ENCODE data around the gene TMEM53.

Gene TMEM53

DNA sequence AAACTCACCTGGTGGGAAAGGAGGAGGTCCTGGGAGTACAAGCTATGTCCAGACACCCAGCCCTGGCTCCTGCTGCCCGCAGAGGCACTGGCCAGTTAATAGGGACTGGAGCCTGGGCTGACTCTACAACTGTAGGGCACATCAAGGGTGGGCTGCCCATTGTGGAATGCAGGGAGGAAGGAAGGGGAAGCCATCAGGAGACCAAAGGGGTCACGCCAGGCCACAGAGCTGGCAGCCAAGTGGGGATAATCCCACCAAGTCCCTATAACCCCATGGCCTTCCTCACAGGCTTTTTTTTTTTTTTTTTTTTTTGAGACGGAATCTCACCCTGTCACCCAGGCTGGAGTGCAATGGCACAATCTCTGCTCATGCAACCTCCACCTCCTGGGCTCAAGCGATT lies 14.7 kb downstream of the TMEM53 start:
- TF ChIP-seq Cebpa-rat (IDR thresholded peaks at IDR 0.05) = no peak
- peaks cover 0 to 13% (median 0%) of the 10 kb centered on the region in 11 experiments; a peak in 3 of 22 replicates for H4K20me1 ChIP-seq
- peaks cover 2 to 13% (median 4%) of the 10 kb centered on the region in 10 experiments; a peak in 11 of 20 replicates for H3K4me1 ChIP-seq
- H3K4me2 ChIP-seq = no peak overlapping the region
- no peak overlapping the region for H3K27ac ChIP-seq
- H3K9me3 ChIP-seq (replicated peaks in 1 of 11) = no peaks in the 10 kb centered on the region
- H3K36me3 ChIP-seq = peaks cover 0 to 12% (median 1%) of the 10 kb centered on the region in 11 experiments; a peak in 9 of 22 replicates
- H3K4me3 ChIP-seq = no peak overlapping the region
- no peaks in the 10 kb centered on the region for H3K27me3 ChIP-seq
- no peak overlapping the region for H3K9ac ChIP-seq

DNA sequence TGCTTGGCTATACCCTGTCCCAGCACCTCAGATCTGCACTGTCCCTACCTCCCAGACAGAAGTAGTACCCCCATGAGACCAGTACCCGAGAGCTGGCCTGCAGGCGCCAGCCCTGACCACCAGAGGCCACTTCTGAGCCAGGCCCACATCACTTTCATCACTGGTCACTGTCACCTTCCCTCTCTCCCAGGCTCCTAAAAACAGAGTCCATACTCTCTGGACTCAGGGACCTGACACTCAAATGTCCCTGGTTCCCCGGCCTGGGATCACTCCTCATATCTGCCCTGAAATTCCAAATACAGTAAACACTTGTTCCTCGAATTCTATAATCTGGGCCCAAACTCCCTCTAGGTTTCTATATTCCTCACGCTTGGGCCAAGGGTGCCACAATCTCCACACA lies 18.7 kb downstream of the TMEM53 start:
- H3K27ac ChIP-seq = no peak overlapping the region
- H3K9ac ChIP-seq = no peak overlapping the region
- peaks cover 0 to 43% (median 13%) of the 10 kb centered on the region in 11 experiments; a peak in 18 of 22 replicates for H4K20me1 ChIP-seq
- no peaks in the 10 kb centered on the region for H3K9me3 ChIP-seq (replicated peaks in 1 of 11)
- no peaks in the 10 kb centered on the region for H3K4me1 ChIP-seq
- no peak overlapping the region for H3K4me2 ChIP-seq
- no peaks in the 10 kb centered on the region for H3K27me3 ChIP-seq
- peaks cover 8 to 36% (median 25%) of the 10 kb centered on the region in 11 experiments for H3K36me3 ChIP-seq
- no peak for TF ChIP-seq Cebpa-rat (IDR thresholded peaks at IDR 0.05)
- H3K4me3 ChIP-seq = no peak overlapping the region

DNA sequence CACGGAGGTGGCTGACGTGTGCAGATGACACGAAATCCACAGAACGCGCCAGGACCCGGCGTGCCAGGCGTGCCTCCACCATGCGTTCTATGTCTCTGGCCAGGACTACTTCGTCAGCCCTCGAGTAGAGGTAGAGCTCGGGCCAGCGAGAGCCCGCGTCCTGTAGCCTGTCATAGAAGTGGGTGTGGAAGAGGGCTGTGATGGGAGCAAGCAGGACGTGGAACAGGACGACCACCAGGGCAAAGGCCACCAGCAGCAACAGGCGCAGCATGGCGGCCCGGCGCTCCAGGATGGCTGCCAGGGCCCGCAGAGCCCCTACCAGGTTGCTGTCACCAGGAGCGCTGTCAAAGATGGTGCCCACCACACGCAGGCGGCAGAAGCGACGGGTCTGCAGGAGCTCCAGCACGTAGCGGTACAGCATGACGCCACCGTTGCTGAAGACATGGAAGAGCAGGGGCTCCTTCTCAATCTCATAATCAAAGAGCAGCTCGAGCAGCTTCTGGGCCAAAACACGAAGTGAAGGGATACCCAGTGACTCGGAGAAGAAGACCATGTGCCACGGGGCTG lies 19.6 kb downstream of the TMEM53 start:
- Histone ChIP-seq H3K9ac (no peak overlapping the region), H3K27me3 (no peaks in the 10 kb centered on the region), H3K4me1 (no peaks in the 10 kb centered on the region), H4K20me1 (peaks cover 0 to 52% (median 22%) of the 10 kb centered on the region in 11 experiments; a peak in 18 of 22 replicates), H3K27ac (no peak overlapping the region), H3K36me3 (peaks cover 17 to 46% (median 34%) of the 10 kb centered on the region in 11 experiments), H3K4me2 (no peak overlapping the region), H3K9me3 (replicated peaks in 1 of 11) (no peaks in the 10 kb centered on the region), H3K4me3 (no peak overlapping the region)
- no peak for TF ChIP-seq Cebpa-rat (IDR thresholded peaks at IDR 0.05)

DNA sequence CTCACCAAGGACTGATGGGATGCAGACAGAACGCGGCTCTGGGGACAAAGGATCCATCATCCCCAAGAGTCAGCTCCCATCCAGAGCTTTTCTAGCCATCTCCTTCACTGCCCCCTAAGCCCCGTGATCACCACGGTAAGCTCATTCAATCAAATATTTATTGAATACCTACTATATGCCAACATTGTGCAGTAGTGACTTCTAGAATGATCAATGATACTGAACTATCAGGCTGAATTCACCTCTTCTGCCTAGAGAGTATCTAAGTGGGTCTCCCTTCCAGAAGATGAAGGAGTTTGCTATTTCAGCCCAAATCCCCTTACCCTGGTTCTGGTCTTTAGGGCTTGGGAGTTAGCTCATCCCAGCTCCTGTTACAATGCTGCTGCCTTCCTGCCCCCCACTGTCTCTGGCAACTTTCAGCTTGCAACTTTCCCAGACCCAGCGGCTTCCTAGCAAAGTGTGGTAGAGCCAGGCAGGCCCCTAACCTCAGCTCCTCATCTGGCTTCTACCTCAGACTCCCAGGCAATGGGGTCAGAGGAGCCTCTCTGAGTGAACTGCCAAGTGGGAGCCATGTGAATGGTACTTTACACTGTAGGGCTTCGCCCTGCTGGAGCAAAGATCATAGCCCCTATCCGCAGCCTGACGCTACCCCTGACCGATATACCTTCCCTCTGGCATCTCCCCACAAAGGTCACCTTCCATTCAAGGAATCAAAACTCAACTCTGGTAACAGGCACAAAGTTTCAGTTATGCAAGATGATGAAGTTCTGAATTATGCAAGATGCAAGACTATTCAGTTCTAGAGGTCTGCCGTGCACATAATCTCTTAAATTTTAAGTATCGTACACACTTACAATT lies 20.9 kb downstream of the TMEM53 start:
- no peak overlapping the region for H3K4me3 ChIP-seq
- peaks cover 31 to 59% (median 43%) of the 10 kb centered on the region in 11 experiments for H3K36me3 ChIP-seq
- no peak overlapping the region for H3K9ac ChIP-seq
- no peak for TF ChIP-seq Cebpa-rat (IDR thresholded peaks at IDR 0.05)
- H4K20me1 ChIP-seq = peaks cover 0 to 66% (median 36%) of the 10 kb centered on the region in 11 experiments; a peak in 18 of 22 replicates
- H3K4me2 ChIP-seq = no peak overlapping the region
- H3K4me1 ChIP-seq = no peaks in the 10 kb centered on the region
- H3K27ac ChIP-seq = no peak overlapping the region
- no peaks in the 10 kb centered on the region for H3K9me3 ChIP-seq (replicated peaks in 1 of 11)
- no peaks in the 10 kb centered on the region for H3K27me3 ChIP-seq

DNA sequence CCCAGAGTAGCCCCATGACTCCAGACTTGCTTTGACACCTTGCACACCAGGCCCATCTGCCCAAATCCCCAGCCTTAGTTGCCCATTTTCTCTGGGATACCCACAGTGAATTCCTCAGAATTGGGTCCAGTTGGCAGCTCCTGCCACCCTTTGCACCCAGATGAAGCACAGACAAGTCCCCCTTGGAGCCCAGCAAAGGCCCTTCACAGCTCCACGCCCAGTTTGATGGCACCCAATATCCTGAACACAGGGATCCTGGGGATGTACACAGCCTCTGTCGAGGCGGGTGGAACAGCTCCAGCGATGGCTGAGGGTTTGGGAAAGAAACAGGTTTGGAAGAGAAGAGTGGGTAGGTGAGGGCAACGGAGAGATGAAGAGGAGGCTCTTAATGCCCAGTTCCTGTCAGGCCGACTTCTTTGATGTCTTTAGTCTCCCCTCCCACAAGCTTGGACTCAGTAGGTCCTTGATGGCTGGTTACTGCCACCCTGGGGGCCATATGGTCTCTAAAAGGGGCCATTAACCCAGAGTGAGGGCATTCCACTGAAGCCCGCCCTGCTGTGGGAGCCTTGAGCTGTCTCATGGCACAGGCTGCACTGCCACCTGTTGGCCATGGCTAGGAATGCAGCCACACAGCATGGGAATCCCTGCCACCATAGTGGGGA lies 21.7 kb downstream of the TMEM53 start:
- Histone ChIP-seq H3K4me3 (no peak overlapping the region), H3K4me1 (no peaks in the 10 kb centered on the region), H4K20me1 (peaks cover 4 to 74% (median 43%) of the 10 kb centered on the region in 11 experiments; a peak in 19 of 22 replicates), H3K36me3 (peaks cover 38 to 67% (median 51%) of the 10 kb centered on the region in 11 experiments), H3K4me2 (no peak overlapping the region), H3K9ac (no peak overlapping the region), H3K27me3 (no peaks in the 10 kb centered on the region), H3K27ac (peak overlapping the region in 1 of 11 experiments; percentile 7; a peak in 1 of 22 replicates), H3K9me3 (replicated peaks in 1 of 11) (no peaks in the 10 kb centered on the region)
- TF ChIP-seq Cebpa-rat (IDR thresholded peaks at IDR 0.05) = no peak

DNA sequence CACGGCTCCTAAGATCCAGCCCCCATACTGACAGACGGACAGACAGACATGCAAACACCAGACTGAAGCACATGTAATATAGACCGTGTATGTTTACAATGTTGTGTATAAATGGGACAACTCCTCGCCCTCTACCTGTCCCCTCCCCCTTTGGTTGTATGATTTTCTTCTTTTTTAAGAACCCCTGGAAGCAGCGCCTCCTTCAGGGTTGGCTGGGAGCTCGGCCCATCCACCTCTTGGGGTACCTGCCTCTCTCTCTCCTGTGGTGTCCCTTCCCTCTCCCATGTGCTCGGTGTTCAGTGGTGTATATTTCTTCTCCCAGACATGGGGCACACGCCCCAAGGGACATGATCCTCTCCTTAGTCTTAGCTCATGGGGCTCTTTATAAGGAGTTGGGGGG lies 23.2 kb downstream of the TMEM53 start:
- H3K27ac ChIP-seq = no peak overlapping the region
- no peaks in the 10 kb centered on the region for H3K4me1 ChIP-seq
- no peaks in the 10 kb centered on the region for H3K9me3 ChIP-seq (replicated peaks in 1 of 11)
- H3K27me3 ChIP-seq = no peaks in the 10 kb centered on the region
- no peak overlapping the region for H3K4me3 ChIP-seq
- no peak overlapping the region for H3K4me2 ChIP-seq
- no peak for TF ChIP-seq Cebpa-rat (IDR thresholded peaks at IDR 0.05)
- H3K36me3 ChIP-seq = peaks cover 53 to 82% (median 66%) of the 10 kb centered on the region in 11 experiments
- H3K9ac ChIP-seq = no peak overlapping the region
- peaks cover 10 to 89% (median 57%) of the 10 kb centered on the region in 11 experiments; a peak in 19 of 22 replicates for H4K20me1 ChIP-seq

DNA sequence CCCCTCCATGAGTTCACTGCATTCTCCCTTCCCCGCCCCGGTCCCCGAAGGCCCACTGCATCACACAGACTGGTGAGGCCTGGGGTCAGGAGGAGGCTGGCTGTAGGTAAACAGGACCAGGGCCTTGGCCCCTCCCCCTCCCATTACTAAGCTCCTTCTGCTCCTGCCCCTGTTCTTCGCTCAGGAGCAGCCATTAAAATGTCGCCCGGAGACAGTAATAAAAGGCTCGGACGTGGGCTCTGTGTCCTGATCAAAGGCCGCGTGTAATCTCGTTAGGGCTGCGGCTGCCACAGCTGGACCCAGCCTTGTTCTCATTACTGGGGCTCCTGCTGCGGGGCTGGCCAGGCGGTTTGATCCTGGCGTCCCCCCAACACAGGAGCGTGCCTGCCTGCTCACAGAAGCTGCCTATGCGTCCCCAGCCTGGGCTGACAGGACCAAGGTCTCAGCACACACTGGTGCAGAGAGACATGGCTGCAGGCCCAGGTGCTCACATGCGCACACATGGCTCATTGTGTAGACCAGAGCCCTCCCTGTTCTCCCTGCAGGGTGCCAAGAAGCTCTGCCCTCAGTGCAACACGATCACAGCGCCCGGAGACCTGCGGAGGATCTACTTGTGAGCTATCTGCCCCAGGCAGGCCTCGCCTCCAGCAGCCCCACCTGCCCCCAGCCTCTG lies 24.0 kb downstream of the TMEM53 start:
- no peak for TF ChIP-seq Cebpa-rat (IDR thresholded peaks at IDR 0.05)
- peaks cover 60 to 90% (median 74%) of the 10 kb centered on the region in 11 experiments for H3K36me3 ChIP-seq
- H3K27ac ChIP-seq = no peak overlapping the region
- H3K4me3 ChIP-seq = no peak overlapping the region
- H3K4me1 ChIP-seq = no peaks in the 10 kb centered on the region
- no peak overlapping the region for H3K9ac ChIP-seq
- no peak overlapping the region for H3K4me2 ChIP-seq
- no peaks in the 10 kb centered on the region for H3K9me3 ChIP-seq (replicated peaks in 1 of 11)
- H3K27me3 ChIP-seq = no peaks in the 10 kb centered on the region
- peaks cover 10 to 94% (median 64%) of the 10 kb centered on the region in 11 experiments; a peak in 19 of 22 replicates for H4K20me1 ChIP-seq

DNA sequence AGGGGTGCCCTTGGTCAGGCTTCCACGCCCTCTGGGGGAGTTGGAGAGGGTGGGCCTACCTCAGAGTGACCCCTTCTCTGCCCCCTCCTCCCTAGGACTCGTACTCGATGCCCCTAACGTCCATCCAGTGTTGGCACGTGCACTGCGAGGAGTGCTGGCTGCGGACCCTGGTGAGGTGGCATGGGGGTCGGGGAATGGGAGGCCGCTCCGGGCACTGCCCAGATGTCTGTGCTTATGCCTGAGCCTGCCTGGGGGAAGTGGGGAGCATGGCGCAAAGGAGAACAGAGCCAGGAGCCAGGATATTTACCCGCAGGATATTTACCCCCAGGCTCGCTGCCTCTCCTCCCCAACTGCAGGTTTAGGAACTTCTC lies 24.5 kb downstream of the TMEM53 start:
- TF ChIP-seq Cebpa-rat (IDR thresholded peaks at IDR 0.05) = no peak
- no peak overlapping the region for H3K4me3 ChIP-seq
- H3K36me3 ChIP-seq = peaks cover 66 to 91% (median 79%) of the 10 kb centered on the region in 11 experiments
- peaks cover 10 to 94% (median 69%) of the 10 kb centered on the region in 11 experiments; a peak in 19 of 22 replicates for H4K20me1 ChIP-seq
- no peaks in the 10 kb centered on the region for H3K27me3 ChIP-seq
- no peaks in the 10 kb centered on the region for H3K4me1 ChIP-seq
- no peak overlapping the region for H3K4me2 ChIP-seq
- H3K9ac ChIP-seq = 0 out of 22 replicates have a peak overlapping the region, but pooled peaks of 1 of the 11 experiments have one; percentile 6
- no peak overlapping the region for H3K27ac ChIP-seq
- no peaks in the 10 kb centered on the region for H3K9me3 ChIP-seq (replicated peaks in 1 of 11)
